Ramos (cell line): ENCODE data around the gene RPL23.

Experiments used
- in situ Hi-C: fragments of 300-500 bp; cut with MboI; formaldehyde crosslinking; loops from one replicate; pipeline ENCODE4 v1.14.3; 2022; ENCODE audit warnings: low sequenced_read_pairs; ENCODE audit not compliant: unreplicated experiment

Gene RPL23

GRCh38 chr17:38800237-38800760 is 53.2 kb downstream of the RPL23 start:
- in situ Hi-C loops, result no loop called here

GRCh38 chr17:38799501-38800236 is 53.9 kb downstream of the RPL23 start, which contains the start of gene PIP4K2B:
Gene PIP4K2B (minus strand): TSS chr17:38799556. CDS start chr17:38799424, 132 bp downstream.
- in situ Hi-C loops, result no loop called here

- in situ Hi-C loops, result no loop called here
These were observed 54.7 kb downstream of the RPL23 start for GRCh38 chr17:38798614-38799500.
